SK-N-MC (cell line): ENCODE results near the gene EHD4.

Experiments used
- DNase-seq: peaks from one replicate; pipeline ENCODE4 v3.0.0-alpha.2; 2011; ENCODE audit warnings: low read depth, low spot score
- H3K27ac ChIP-seq: fragments of 200-600 bp; sonication (generic); 2 replicates; pipeline ENCODE4 v1.5.1; 2016; ENCODE audit warnings: mixed run types
- H3K36me3 ChIP-seq: fragments of 200-600 bp; sonication (generic); 2 replicates; pipeline ENCODE4 v1.6.1; 2017; ENCODE audit warnings: antibody characterized with exemption, low read length, mixed read lengths; ENCODE audit not compliant: insufficient read depth
- H3K4me3 ChIP-seq: fragments of 200-600 bp; sonication (generic); 2 replicates; pipeline ENCODE4 v1.5.1; 2016
- H3K9ac ChIP-seq: fragments of 200-600 bp; sonication (generic); 2 replicates; pipeline ENCODE4 v1.8.0; 2017; ENCODE audit warnings: mixed run types, mixed read lengths; ENCODE audit not compliant: insufficient read length
- H3K9me3 ChIP-seq: fragments of 200-600 bp; sonication (generic); 2 replicates; pipeline ENCODE4 v1.6.1; 2017; ENCODE audit warnings: low read depth, mild to moderate bottlenecking, antibody characterized with exemption, low read length, moderate library complexity, mixed read lengths
- EZH2 ChIP-seq: fragments of 200-600 bp; sonication (generic); IDR thresholded peaks from one replicate; pipeline ENCODE4 v1.6.1; 2017; ENCODE audit warnings: antibody characterized with exemption
- FOXP2 ChIP-seq: optimal IDR thresholded peaks from 2 replicates; pipeline ENCODE3; 2011; ENCODE audit warnings: mild to moderate bottlenecking, moderate library complexity; ENCODE audit not compliant: insufficient read depth; ENCODE audit errors: extremely low read length, control extremely low read depth
- POLR2AphosphoS5 ChIP-seq: IDR thresholded peaks from 2 replicates; pipeline ENCODE4 v1.6.1; 2012; ENCODE audit warnings: mild to moderate bottlenecking, low read depth, low read length, borderline replicate concordance

The EHD4 gene

GRCh38 chr15:41892621-41893421 is 79.5 kb downstream of the EHD4 start:
- TF ChIP-seq POLR2AphosphoS5 (no peak), FOXP2 (no peak), EZH2 (no peak)
- Histone ChIP-seq H3K36me3 (no peaks in the 10 kb centered on the region), H3K9me3 (no peaks in the 10 kb centered on the region), H3K9ac (no peak overlapping the region), H3K4me3 (no peak overlapping the region), H3K27ac (no peak overlapping the region)
- DNase-seq = no peak

GRCh38 chr15:41891946-41892345 is 80.4 kb downstream of the EHD4 start:
- no peaks in the 10 kb centered on the region for H3K9me3 ChIP-seq
- H3K4me3 ChIP-seq = no peak overlapping the region
- no peak for TF ChIP-seq POLR2AphosphoS5
- no peak for TF ChIP-seq EZH2
- no peak for TF ChIP-seq FOXP2
- no peak overlapping the region for H3K9ac ChIP-seq
- H3K36me3 ChIP-seq = no peaks in the 10 kb centered on the region
- DNase-seq = no peak
- no peak overlapping the region for H3K27ac ChIP-seq

GRCh38 chr15:41891226-41891625 is 81.1 kb downstream of the EHD4 start:
- no peak for DNase-seq
- H3K4me3 ChIP-seq = no peak overlapping the region
- no peaks in the 10 kb centered on the region for H3K9me3 ChIP-seq
- H3K27ac ChIP-seq = no peak overlapping the region
- H3K9ac ChIP-seq = no peak overlapping the region
- H3K36me3 ChIP-seq = no peaks in the 10 kb centered on the region
- TF ChIP-seq POLR2AphosphoS5 (no peak), FOXP2 (no peak), EZH2 (no peak)

- H3K27ac ChIP-seq = no peak overlapping the region
- TF ChIP-seq FOXP2 = no peak
- TF ChIP-seq POLR2AphosphoS5 = no peak
- no peak for TF ChIP-seq EZH2
- H3K4me3 ChIP-seq = no peak overlapping the region
- H3K9ac ChIP-seq = no peak overlapping the region
- no peaks in the 10 kb centered on the region for H3K9me3 ChIP-seq
- no peaks in the 10 kb centered on the region for H3K36me3 ChIP-seq
- DNase-seq = no peak
Observed at GRCh38 chr15:41890050-41890690, 82.2 kb downstream of the EHD4 start.

GRCh38 chr15:41888662-41889253 is 83.6 kb downstream of the EHD4 start:
- no peak for DNase-seq
- TF ChIP-seq POLR2AphosphoS5 (no peak), EZH2 (no peak), FOXP2 (no peak)
- Histone ChIP-seq H3K9ac (no peak overlapping the region), H3K9me3 (no peaks in the 10 kb centered on the region), H3K27ac (no peak overlapping the region), H3K4me3 (no peak overlapping the region), H3K36me3 (no peaks in the 10 kb centered on the region)

GRCh38 chr15:41887893-41888292 is 84.5 kb downstream of the EHD4 start:
- Histone ChIP-seq H3K9me3 (no peaks in the 10 kb centered on the region), H3K4me3 (no peak overlapping the region), H3K9ac (no peak overlapping the region), H3K27ac (no peak overlapping the region), H3K36me3 (no peaks in the 10 kb centered on the region)
- DNase-seq = no peak
- TF ChIP-seq EZH2 (no peak), FOXP2 (no peak), POLR2AphosphoS5 (no peak)

- no peaks in the 10 kb centered on the region for H3K36me3 ChIP-seq
- no peak overlapping the region for H3K9ac ChIP-seq
- H3K9me3 ChIP-seq = no peaks in the 10 kb centered on the region
- TF ChIP-seq EZH2 (no peak), FOXP2 (no peak), POLR2AphosphoS5 (no peak)
- no peak for DNase-seq
- H3K27ac ChIP-seq = no peak overlapping the region
- no peak overlapping the region for H3K4me3 ChIP-seq
Observed at GRCh38 chr15:41887161-41887560, 85.2 kb downstream of the EHD4 start.

- Histone ChIP-seq H3K4me3 (no peak overlapping the region), H3K36me3 (no peaks in the 10 kb centered on the region), H3K27ac (no peak overlapping the region), H3K9ac (no peak overlapping the region), H3K9me3 (no peaks in the 10 kb centered on the region)
- TF ChIP-seq POLR2AphosphoS5 (no peak), EZH2 (no peak), FOXP2 (no peak)
- DNase-seq = no peak
Observed at GRCh38 chr15:41886741-41887140, 85.6 kb downstream of the EHD4 start.

GRCh38 chr15:41885841-41886240 is 86.5 kb downstream of the EHD4 start:
- no peak for DNase-seq
- Histone ChIP-seq H3K4me3 (no peak overlapping the region), H3K9me3 (no peaks in the 10 kb centered on the region), H3K36me3 (no peaks in the 10 kb centered on the region), H3K27ac (no peak overlapping the region), H3K9ac (no peak overlapping the region)
- TF ChIP-seq FOXP2 (no peak), EZH2 (no peak), POLR2AphosphoS5 (no peak)
